Colon (tissue), 2 donors: ENCODE measurements around the gene CHST14.
"Not testable (repeated sequence)": the region's sequence is repeated elsewhere in the genome, so short reads cannot be mapped to it uniquely, and the experiment has no call there.

Source experiments
- FAIRE-seq: peaks from 2 replicates; lab custom pipeline; 2012; peaks lifted over from hg19 to GRCh38; lab: Jason Lieb, UNC
- donor health status: control.
- donor health status: control.

CHST14 gene

GRCh38 chr15:40440743-40441564, 29.8 kb upstream of the CHST14 start, which contains the start of gene BAHD1:
TSS of gene BAHD1 (plus strand) at chr15:40440953. CDS start at chr15:40458465, 17,512 bp downstream.
- no peak for FAIRE-seq

- FAIRE-seq, result no peak
Observed at GRCh38 chr15:40441565-40442531, 28.9 kb upstream of the CHST14 start.

DNA sequence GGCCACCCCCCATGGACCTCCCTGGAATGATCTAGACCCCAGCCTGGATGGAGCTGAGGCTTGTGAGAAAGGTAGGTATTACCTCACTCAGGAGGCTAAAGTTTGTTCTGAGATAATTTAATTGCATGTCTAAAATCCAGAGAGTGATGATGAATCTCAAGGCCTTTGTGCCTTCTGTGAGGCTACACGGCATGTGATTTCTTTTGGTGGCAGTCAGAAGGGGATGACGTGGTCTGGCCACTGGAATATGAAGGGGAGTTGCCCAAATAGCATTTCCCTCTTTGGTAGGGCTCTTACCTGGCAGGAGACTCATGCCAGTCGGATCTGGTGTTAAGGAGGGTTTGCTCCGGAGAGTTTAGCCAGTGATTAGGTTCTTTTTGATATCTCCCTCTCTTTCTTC, 27.5 kb upstream of the CHST14 start:
- FAIRE-seq, result no peak

- no peak for FAIRE-seq
Observed at GRCh38 chr15:40443846-40444245, 26.9 kb upstream of the CHST14 start.

DNA sequence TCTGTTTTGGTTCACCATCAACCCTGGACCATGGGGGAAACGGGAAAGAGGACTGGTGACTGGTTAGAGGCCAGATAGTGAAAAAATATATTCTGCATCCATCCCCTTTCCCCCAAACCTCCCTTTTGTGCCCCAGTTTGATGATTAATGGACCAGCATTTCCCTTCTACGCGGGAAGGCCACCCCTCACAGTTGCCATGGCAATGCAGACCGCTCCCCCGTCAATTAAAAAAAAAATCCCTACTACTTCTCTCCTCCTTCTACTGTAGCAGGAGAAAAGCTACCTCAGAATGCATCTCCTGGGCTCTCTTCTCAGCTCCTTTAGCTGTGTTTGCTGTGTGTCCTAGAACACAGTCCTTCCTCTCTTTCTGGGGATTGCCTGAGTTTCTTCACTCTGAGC, 26.0 kb upstream of the CHST14 start:
- no peak for FAIRE-seq

GRCh38 chr15:40445421-40445922, 25.3 kb upstream of the CHST14 start:
- no peak for FAIRE-seq

- no peak for FAIRE-seq
Observed at GRCh38 chr15:40446144-40446543, 24.6 kb upstream of the CHST14 start.

DNA sequence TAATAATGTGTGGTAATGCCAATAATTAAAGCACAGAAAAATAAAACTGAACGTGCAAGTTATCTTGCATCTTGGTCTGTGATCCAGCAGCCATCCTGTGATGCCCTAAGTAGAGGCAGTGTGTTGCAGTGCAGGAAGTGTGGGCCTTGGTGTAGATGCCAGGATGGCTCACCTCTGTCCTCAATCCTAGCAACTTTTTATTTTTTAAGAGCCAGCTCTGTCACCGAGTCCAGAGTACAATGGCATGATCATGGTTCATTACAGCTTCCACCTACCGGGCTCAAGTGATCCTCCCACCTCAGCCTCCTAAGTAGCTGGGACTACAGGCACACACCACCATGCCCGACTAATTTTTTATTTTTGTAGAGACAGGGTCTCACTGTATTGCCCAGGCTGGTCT, 22.4 kb upstream of the CHST14 start:
- FAIRE-seq, result no peak

DNA sequence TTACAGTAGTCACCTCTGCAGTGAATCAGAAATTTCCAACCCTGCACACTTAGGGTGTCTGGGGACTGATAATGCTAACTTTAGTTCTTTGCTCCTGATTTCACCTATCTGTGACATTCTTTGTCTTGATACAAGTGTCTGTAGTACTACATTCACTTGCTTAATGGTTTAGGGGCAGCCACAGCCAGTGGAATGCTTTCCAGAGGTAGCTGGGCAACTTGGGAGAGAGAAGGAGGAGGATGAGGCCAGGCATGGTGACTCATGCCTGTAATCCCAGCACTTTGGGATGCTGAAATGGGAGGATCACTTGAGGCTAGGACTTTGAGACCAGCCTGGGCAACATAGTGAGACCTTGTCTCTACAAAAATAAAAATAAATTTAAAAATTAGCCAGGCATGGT, 21.5 kb upstream of the CHST14 start:
- no peak for FAIRE-seq

DNA sequence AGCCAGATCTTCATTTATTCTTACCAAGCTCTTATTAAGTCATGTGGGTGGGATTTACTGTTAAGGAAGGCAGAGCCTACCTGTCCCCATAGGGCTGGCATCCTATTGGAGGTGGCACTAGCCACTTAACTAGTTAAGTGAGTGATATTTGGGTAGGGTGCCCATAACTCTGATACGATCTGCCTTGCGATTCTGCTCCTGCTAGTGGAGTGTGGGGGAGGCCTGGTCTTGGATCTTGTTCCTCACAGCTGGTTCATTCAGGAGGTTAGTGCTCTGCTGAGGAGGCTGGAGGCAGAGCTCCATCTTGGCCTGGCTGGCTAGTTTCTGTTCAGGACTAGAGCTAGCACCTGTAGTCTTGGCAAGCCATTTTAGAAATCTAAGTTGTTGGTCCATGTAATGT, 20.7 kb upstream of the CHST14 start:
- no peak for FAIRE-seq

DNA sequence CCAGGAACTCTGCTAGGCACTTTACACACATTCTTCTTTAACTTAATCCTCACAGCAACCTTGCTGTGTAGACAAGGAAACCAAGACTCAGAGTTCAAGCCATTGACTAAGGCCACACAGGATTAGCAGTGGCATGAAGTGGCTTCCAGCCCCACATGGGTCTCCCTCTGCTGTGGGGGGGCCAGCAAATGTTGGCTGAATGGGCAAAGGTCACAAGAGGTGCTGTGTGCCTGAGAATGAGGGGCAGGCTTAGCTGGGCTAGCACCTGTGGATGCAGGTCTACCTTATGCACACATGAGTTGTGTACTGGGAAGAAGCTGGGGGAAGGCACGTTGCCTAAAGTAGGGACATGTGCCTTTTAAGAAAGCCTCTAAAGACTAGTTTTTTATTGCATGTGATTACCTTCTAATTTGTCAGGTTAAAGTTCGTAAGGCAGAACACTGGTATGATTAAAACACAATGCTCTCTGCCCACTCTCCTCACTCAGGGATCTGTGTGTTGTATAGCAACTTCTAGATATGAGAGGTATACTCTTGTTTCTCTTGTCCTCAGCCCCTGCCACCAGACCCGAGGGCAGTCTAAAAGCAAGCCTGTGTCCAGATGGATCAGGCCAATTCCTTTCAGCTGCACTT, 19.1 kb upstream of the CHST14 start:
- FAIRE-seq, result no peak

DNA sequence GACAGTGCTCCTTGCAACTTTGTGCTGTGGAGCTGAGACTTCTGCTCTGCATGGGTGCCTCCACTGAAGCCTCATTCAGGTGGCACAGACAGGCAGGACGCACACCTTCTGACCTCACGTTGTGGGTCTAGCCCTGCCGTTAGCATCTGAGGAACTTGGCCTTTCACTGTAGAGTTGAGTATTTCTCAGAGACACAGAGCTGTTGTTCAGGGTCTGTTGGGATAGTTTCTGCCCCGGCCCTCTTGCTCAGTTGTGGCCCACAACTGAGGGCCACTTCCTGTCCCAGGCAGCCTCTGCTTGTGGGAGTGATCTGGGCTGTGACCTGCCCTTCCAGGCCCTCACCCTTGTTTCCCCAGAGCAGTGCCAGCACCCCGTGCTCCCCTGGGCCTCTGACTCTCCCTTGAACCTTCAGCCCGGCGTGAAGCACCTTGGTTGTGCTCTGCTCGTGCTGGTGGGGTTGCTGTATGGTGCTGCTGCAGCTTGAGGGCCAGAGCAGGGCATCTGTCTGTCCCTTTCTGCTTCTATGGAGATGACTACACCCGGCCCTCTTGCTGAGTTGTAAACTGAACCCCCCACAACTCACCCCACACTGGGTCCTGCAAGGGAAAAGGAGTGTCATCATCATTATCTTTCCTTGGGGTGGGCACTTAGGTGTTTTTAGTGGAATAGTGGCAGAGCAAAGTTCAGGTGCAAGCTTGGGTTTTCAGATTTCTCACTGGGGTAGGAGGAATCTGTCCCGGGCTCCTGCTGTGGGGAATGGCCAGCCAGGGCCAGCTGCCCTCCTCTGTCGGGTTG, 18.3 kb upstream of the CHST14 start:
- FAIRE-seq, result no peak

GRCh38 chr15:40453941-40454340, 16.8 kb upstream of the CHST14 start:
- FAIRE-seq, result not testable (repeated sequence)

DNA sequence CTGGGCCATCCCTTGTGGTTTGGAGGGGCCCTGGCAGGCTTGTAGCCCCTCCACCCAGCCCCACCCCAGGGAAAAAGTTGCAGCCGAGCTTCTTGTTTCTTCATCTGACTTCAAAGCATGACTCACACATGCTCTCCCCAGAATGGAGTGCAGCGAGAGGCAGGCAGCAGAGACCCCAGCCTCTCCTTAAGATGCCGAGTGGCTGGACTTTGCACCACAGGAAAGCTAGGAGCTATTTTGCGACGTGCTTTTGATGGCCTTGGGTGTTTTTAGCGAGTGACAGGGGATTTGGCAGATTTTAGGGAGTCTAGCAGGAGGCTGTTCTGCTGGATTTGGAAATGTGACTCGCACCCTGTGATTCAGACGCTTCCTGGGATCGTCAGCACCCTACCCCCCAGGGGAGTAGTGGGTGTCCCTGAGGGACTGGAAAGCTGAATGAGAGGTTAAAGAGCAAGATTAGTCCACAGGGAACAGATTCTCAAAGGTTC, 15.8 kb upstream of the CHST14 start:
- FAIRE-seq, result no peak

DNA sequence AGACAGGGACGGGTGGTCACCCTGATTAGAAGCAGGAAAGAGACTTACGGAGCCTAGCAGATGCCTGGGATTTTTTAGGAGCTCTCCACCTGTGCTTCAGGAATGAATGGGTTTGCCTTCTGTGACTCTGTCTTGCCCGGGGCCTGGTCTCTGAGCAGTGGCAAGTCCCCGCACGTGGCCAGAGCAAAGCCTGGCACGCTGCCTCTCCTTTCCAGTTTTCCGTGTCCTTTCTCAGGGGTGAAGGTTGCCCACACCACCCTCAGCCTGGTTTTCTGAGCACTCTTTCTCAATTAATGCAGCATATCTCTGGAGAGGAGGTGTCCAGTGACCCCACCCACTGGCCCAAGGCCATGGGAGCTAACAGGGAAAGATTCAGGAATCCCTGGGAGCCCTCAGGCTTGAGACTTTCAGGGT, 14.5 kb upstream of the CHST14 start:
- FAIRE-seq, result no peak

DNA sequence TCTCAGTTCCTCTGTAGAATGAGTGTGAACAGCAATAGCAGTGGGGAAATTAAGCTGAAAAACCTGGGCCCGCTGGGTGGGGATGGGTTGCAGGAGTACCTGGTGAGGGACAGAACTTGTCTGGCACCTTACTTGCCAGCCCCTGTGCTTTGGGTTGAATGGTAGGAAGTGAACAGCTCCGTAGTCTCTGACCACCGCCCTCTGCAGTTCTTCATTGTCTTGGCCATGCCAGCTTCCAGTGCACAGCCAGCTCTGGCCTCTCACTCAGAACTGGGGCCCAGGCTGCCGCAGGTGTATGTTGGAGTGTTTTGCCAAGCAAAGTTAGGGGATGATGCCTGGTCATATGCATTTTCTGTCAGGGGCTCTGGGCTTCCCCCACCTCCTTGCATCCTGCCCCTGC, 14.0 kb upstream of the CHST14 start:
- FAIRE-seq, result no peak

DNA sequence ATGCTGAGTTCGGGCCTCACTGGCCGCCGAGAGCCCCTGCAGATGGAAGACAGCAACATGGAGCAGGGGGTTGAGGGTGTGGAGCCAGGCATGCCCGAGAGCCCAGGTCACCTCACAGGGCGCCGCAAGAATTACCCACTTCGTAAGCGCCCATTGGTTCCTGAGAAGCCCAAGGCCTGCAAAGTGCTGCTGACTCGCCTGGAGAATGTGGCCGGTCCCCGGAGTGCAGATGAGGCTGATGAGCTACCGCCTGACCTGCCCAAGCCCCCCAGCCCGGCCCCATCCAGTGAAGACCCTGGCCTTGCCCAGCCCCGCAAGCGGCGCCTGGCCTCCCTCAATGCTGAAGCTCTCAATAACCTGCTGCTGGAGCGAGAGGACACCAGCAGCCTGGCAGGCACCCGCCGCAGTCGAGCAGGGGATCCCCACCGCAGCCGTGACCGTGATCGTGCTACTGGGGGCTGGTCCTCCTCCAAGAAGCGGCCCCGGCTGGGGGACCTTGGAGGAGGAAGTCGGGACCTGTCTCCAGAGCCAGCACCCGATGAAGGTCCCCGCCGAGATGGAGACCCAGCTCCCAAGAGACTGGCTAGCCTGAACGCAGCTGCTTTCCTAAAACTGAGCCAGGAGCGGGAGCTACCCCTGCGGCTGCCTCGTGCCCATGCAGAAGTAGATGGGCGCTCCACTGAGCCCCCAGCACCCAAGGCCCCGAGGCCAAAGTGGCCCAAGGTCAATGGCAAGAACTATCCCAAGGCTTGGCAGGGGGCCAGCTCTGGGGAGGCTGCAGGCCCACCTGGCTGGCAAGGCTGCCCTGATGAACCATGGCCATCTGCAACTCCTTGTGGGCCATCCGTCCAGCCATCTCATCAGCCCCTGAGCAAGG, 12.1 kb upstream of the CHST14 start:
- no peak for FAIRE-seq

- FAIRE-seq, result no peak
Observed at GRCh38 chr15:40459391-40460015, 11.3 kb upstream of the CHST14 start.

DNA sequence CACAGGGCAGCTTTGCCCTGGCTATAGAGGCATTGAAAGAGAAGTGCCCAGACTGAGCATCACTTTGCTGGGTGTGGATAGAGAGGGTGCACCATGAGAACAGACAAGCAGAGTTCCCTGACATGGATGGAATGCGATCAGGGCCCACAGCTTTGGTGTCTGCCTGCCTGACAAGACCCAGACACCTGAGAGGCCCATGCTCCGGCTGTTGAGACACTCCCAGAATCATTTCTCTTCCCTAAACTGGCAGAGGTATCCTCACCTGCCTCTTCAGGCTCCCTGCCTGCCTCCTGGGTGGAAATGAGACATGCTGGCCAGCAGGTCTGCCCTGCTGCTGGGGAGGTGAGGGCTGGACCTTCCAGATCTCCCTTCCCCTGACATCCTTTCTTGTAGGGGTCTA, 10.4 kb upstream of the CHST14 start:
- no peak for FAIRE-seq

DNA sequence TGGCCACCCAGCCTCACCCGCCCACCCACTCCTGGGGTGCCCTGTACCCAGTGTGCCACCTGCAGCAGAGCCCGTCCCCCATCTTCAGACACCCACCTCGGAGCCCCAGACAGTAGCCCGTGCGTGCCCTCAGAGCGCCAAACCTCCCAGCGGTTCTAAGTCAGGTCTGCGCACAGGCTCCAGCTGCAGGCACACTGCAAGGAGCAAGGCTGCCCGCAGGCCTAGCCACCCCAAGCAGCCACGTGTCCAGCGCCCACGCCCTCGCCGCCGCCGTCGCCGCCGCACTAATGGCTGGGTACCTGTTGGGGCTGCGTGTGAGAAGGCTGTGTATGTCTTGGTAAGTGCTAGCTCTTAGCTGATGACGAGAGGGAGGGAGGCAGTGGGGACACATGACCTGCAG, 8.8 kb upstream of the CHST14 start:
- FAIRE-seq, result no peak
